Measurements from ENCODE around the gene FAM90A1. TPM values are rescaled to one million over a fixed set of nuclear protein-coding genes. Genes with fewer than 3 reads are reported as not detected.
"Not testable (repeated sequence)": the region's sequence is repeated elsewhere in the genome, so short reads cannot be mapped to it uniquely, and the experiment has no call there.

FAM90A1 gene
- total RNA-seq, 1 donor from 2014 or later = not detected

- DNase-seq (ENCODE audit: low read depth in 2 of 2) = not testable (repeated sequence)
Measured at GRCh38 chr12:8233300-8233855, 6.0 kb upstream of the FAM90A1 start.

GRCh38 chr12:8231666-8232608 lies 4.5 kb upstream of the FAM90A1 start:
- not testable (repeated sequence) for DNase-seq (ENCODE audit: low read depth in 2 of 2)

- DNase-seq (ENCODE audit: low read depth in 2 of 2) = not testable (repeated sequence)
Measured at GRCh38 chr12:8231049-8231448, 3.6 kb upstream of the FAM90A1 start.

GRCh38 chr12:8229486-8229885 lies 2.1 kb upstream of the FAM90A1 start:
- DNase-seq (ENCODE audit: low read depth in 2 of 2) = not testable (repeated sequence)

- not testable (repeated sequence) for DNase-seq (ENCODE audit: low read depth in 2 of 2)
Measured at GRCh38 chr12:8228607-8229006, 1.2 kb upstream of the FAM90A1 start.

- not testable (repeated sequence) for DNase-seq (ENCODE audit: low read depth in 2 of 2)
Measured at GRCh38 chr12:8227732-8228077, 287 bp upstream of the FAM90A1 start.

GRCh38 chr12:8226355-8226754 lies 1.1 kb downstream of the FAM90A1 start:
- no peak for DNase-seq (ENCODE audit: low read depth in 2 of 2)

- not testable (repeated sequence) for DNase-seq (ENCODE audit: low read depth in 2 of 2)
Measured at GRCh38 chr12:8224782-8225181, 2.6 kb downstream of the FAM90A1 start.

GRCh38 chr12:8223646-8224045 lies 3.8 kb downstream of the FAM90A1 start:
- not testable (repeated sequence) for DNase-seq (ENCODE audit: low read depth in 2 of 2)

- DNase-seq (ENCODE audit: low read depth in 2 of 2) = not testable (repeated sequence)
Measured at GRCh38 chr12:8222303-8222702, 5.1 kb downstream of the FAM90A1 start.

- DNase-seq (ENCODE audit: low read depth in 2 of 2) = not testable (repeated sequence)
Measured at GRCh38 chr12:8221844-8222243, 5.6 kb downstream of the FAM90A1 start.

- DNase-seq (ENCODE audit: low read depth in 2 of 2) = peak; percentile 88 to 95
Measured at GRCh38 chr12:8221375-8221774, 6.0 kb downstream of the FAM90A1 start.

- DNase-seq (ENCODE audit: low read depth in 2 of 2) = not testable (repeated sequence)
Measured at GRCh38 chr12:8218711-8219382, 8.6 kb downstream of the FAM90A1 start.

GRCh38 chr12:8197685-8198308 lies 29.6 kb downstream of the FAM90A1 start:
- DNase-seq (ENCODE audit: low read depth in 2 of 2) = not testable (repeated sequence)

- not testable (repeated sequence) for DNase-seq (ENCODE audit: low read depth in 2 of 2)
Measured at GRCh38 chr12:8188088-8188487, 39.3 kb downstream of the FAM90A1 start.

GRCh38 chr12:8184206-8184605 lies 43.2 kb downstream of the FAM90A1 start:
- DNase-seq (ENCODE audit: low read depth in 2 of 2) = not testable (repeated sequence)

- DNase-seq (ENCODE audit: low read depth in 2 of 2) = not testable (repeated sequence)
Measured at GRCh38 chr12:8183346-8183745, 44.1 kb downstream of the FAM90A1 start.

GRCh38 chr12:8182923-8183322 lies 44.5 kb downstream of the FAM90A1 start:
- DNase-seq (ENCODE audit: low read depth in 2 of 2) = not testable (repeated sequence)

- not testable (repeated sequence) for DNase-seq (ENCODE audit: low read depth in 2 of 2)
Measured at GRCh38 chr12:8181271-8181670, 46.1 kb downstream of the FAM90A1 start.

- peak in 1 of 2 donors; percentile 21 for DNase-seq (ENCODE audit: low read depth in 2 of 2)
Measured at GRCh38 chr12:8179989-8180585, 47.3 kb downstream of the FAM90A1 start.

- DNase-seq (ENCODE audit: low read depth in 2 of 2) = not testable (repeated sequence)
Measured at GRCh38 chr12:8172911-8173310, 54.5 kb downstream of the FAM90A1 start.

Measured in dermis microvascular lymphatic vessel endothelial cell (primary cell).